Subcutaneous adipose tissue (tissue), 4 donors: ENCODE data around the gene ITCH. TPM values are rescaled to one million over a fixed set of nuclear protein-coding genes. Genes with fewer than 3 reads are reported as not detected.

ENCODE experiments used
- total RNA-seq, 4 donors: library from RNA; depleted of rRNA; stranded (reverse); fragments of >200 nt; gene quantifications; one replicate each; pipeline ENCODE4 v1.1.0, GENCODE V29; 2016
- TF ChIP-seq, protein P1 (sequence below): fragments of 450-650 bp; IDR thresholded peaks from one replicate; pipeline ENCODE4 v1.5.1; 2016; ENCODE audit warnings: low read depth, mild to moderate bottlenecking, control low read depth, antibody characterized with exemption, moderate library complexity

The ITCH gene
- total RNA-seq, 4 donors from 2014 or later = 59.0 to 178 (median 74.2) TPM

DNA sequence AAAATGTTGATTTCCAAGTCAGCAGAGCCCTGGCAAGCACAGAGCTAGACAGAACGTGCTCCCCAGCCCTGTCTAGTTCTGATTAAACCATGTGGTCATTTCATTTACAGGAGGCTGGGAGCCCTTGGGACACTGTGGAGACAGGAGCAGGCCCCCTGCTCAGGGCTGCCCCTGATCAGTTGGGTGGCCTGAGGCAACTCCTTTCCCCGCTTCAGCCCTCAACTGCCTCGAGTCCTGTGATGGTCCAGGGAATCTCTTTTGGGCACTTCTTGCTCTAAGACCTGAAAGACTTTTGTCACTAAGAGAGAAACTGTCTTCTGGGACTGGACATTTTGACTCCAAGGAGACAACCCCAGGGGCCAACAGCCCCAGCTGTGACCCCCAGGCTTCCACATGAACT, 166.7 kb downstream of the ITCH start:
- TF ChIP-seq, protein P1, sequence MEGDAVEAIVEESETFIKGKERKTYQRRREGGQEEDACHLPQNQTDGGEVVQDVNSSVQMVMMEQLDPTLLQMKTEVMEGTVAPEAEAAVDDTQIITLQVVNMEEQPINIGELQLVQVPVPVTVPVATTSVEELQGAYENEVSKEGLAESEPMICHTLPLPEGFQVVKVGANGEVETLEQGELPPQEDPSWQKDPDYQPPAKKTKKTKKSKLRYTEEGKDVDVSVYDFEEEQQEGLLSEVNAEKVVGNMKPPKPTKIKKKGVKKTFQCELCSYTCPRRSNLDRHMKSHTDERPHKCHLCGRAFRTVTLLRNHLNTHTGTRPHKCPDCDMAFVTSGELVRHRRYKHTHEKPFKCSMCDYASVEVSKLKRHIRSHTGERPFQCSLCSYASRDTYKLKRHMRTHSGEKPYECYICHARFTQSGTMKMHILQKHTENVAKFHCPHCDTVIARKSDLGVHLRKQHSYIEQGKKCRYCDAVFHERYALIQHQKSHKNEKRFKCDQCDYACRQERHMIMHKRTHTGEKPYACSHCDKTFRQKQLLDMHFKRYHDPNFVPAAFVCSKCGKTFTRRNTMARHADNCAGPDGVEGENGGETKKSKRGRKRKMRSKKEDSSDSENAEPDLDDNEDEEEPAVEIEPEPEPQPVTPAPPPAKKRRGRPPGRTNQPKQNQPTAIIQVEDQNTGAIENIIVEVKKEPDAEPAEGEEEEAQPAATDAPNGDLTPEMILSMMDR = no peak

DNA sequence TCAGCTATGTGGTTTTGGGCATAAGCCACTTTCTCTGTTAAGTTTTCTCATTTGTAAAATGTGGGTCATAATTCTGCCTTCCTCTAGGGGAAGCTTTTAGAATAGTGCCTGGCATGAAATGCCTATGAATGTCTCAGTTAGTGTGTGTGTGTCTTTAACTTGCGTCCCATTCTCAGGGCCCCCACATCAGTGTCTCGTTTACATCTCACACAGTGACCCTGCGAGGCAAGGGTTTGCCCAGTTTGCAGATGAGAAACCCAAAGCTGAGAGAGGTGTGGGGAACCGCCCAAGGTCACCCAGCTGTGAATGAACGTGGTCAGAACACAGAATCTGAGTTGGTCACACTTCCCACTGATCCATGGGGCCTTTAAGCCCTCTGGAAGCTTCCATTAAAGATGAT, 167.3 kb downstream of the ITCH start:
- TF ChIP-seq, protein P1 = no peak

DNA sequence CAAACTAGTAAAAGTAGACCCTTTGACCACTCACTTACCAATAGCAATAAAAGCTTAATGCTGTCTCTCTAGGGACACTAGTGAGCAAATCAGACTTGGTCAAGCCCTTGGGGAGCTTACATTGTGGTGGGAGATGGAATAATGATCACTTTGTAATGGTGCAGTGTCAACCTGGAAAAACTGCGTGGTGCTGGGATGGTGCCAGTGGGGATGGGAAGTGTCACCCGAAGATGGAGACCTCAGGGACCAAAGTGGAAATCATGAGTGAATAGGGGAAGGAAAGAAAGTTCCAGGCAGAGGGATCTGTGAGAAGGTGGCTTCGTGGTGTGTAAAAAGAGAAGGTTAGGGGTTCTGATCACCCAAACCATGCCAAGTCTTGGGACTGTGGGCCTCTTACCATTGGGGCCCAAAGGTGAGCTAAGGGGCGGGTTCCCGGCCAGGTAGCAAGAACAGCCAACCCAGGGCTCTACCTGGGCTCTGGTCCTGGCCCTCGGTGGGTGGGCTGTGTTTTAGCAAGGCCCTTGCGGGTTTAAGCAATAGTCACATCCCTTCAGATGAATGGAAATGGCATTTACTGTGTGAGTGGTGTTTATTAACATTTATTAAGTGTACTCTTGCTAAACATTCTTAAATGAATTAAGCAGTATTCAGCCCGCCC, 168.7 kb downstream of the ITCH start:
- TF ChIP-seq, protein P1 = no peak

DNA sequence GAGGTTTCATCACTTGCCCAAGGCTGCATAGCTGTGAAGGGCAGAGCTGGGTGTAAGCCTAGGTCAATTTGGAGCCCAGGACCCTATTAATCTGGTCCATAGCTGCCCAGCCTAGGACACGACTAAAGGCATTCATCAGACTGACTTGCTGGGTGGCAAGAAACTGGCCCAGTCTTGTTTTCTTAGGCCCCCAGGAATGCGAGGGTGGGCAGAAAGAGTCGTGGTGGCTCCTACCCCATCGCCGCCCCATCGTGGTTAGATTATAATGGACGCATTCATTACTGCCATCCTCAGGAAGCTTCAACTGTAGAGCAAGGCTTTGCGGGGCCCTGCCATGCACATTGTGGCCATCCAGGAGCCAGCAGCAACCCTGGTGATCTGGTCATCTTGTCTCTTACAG, 169.2 kb downstream of the ITCH start:
- TF ChIP-seq, protein P1 = no peak

DNA sequence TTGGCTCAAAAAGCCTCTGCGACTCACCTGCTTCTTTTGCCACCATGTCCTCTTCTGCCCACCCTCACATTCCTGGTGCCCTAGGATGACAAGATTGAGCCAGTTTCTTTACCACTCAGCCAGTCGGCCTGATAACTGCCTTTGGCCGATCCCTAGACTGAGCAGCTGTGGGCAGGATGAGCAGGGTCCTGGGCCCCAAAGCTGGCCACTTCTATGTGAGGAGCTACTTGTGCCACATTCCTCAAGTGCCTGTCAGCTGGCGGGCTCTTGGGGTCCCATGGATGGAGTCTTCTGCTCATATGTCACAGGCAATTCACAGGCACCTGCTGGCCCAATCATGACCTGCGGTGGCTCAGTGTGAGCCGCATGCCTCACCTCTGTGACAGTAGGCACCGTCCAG, 169.7 kb downstream of the ITCH start:
- TF ChIP-seq, protein P1 = no peak

DNA sequence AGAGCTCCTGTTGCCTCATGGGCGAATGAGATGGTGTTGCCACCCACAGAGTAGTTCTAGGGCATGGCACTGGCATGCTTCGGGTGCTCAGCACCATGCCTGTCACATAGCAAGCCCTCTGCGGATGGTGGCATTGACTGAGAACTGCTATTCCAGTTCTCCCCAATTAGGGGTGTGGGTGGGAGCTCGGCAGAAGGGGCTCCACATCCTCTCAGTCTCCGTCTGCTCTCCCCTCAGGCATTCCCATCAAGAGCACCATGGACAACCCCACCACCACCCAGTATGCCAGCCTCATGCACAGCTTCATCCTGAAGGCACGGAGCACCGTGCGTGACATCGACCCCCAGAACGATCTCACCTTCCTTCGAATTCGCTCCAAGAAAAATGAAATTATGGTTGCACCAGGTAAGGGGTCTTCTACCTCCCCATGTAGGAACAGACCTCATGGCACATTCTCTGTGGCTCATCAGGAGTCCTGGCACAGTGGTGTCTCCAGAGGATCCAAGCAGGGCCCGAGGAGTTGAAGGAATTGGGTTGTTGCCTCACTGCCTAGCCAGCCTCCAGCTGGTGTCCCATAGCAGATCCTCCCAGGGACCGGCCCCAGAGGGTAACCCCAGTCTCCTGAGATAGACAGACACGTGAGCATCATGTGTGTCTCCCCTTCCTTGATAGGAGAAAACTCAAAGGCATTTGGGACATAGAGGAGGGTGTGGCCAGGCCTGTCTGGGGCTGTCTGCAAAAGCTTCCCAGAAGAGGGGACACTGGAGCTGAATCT, 171.5 kb downstream of the ITCH start:
- TF ChIP-seq, protein P1 = no peak

DNA sequence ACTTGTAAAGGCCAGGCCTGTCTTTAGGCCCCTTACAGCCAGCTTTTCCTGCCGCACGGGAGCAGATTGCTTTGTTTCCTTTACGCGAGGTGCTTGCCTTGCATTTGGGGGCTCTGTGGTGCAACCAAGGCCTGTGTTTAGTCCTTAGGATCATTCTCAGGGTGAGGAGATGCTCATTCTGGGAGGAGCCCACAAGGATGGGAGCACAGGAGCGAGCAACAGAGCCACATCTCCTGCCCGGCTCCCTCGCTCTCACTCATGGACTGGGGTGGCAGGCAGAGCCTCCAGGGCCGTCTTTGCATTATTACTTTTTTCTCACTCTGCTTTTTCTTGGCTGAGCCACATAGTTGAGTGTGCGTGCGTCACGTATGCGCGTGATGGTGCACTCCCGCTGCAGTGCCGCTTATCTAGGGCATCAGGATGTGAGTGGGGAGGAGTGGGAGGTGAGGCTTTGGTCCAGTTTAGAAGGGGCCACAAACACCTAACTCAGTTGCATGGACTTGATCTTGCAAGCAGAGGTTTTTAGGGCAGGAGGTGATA, 172.3 kb downstream of the ITCH start:
- TF ChIP-seq, protein P1 = no peak
